Mucosa of gallbladder (tissue), 1 donor: ENCODE data around the gene PLEKHA6. TPM values are rescaled to one million over a fixed set of nuclear protein-coding genes. Genes with fewer than 3 reads are reported as not detected.

Experiments used
- DNase-seq: peaks from one replicate; pipeline ENCODE4 v3.0.0-alpha.2; 2020; ENCODE audit warnings: low spot score
- total RNA-seq: library from RNA; stranded (reverse); gene quantifications from one replicate; pipeline ENCODE4 v1.2.1, GENCODE V29; 2021
- donor health status: DM: no; HTN: no; CAD: no.

Gene PLEKHA6
- total RNA-seq, 1 donor from 2014 or later = 115 TPM

DNA sequence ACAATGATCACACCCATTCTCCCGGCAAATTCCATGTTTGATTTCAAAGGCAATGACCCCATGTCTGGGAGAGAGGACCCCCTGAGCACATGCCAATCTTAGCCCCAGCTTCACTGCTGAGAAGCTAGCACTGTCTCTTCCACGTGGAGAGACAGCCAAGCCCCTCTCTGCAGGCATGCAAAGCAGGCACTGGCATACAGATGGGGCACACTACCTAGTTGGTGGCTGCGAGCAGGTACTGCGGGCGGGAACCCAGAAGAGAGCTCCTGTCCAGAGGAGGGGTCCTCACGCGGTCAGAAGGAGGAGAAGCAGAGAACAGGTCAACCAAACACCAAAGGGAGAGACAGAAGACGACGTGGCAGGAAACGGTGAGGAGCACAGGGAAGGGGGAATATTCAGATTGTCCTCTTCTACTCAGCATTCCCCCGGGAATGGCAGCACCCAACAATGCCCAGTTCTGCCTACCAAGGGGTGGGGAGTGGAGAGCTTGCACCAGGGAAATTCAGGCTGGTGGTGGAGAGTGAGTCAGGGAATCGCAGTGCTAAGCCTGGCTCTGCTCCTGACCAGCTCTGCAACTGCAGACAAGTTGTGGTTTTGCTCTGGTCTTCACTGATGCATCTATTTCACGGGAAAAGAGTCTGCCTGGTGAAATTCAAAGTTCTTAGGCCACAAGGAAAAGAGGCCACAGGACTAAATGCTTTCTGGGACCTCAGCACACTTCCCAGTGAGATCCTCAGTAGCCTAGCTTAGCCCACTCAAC is 97.8 kb downstream of the PLEKHA6 start:
- no peak for DNase-seq

DNA sequence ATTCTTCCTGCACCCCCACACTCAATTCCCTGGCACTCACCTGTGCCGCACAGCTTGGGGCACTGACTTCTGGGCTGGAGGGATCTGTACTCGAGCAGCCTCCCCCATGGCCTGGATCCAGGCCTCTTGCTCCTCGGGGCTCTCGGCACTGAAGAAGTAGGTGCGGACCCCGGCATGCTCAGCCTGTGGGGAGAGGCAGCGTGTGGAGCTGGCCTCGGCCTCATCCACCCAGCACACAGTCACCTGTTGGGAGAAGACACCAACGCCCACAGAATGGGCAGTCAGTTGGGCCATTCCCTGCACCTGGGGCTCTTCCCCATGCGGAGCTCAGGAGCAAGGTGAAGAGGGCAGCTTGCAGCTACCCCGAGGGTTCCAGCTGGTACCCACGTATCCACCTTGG is 98.5 kb downstream of the PLEKHA6 start:
- no peak for DNase-seq

DNA sequence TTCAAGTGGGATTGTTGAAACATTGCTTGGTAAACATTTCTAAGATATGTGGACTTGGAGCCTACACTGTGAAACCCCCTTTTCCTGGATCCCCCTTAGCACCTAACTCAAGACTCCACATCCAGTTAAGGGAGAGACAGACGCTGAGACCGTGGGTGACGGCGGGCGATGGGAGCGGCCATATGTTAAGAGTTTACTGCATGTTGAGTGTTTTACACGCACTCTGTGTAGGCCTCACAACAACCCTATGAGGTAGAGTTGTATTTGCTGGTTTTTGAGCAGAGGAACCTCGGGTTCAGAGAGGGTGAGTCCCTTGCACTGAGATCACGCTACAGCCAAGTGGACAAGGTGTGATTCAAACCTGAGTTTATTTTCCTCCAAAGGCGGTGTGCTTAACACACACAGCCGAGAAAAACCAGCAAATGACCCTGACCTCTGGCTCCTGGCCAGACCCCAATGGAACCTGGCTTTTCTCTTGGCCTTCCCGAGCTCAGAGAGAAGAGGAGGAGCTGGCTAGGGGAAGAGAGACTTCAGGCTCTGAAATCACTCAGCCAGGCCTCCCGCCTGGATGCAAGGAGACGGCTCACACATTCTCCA is 99.0 kb downstream of the PLEKHA6 start:
- no peak for DNase-seq

DNA sequence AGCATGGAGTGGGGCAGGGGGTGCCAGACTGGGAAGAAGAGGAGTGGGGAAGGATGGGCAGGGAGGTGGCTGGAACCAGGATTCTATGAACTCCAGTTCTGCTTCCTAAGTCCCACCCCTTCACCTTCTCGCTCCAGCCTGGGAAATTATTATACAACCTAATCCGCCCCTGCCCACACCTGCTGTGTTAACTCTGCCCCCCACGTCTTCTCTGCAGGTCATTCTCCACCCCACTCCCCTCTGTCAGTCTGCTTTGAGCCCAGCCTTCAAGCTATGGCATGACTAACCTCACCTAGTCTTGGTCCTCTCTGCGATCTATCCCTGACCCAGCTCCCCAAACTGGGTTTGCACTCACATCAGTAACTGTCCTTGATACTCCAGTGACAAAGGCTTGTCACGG is 99.9 kb downstream of the PLEKHA6 start:
- DNase-seq = no peak

DNA sequence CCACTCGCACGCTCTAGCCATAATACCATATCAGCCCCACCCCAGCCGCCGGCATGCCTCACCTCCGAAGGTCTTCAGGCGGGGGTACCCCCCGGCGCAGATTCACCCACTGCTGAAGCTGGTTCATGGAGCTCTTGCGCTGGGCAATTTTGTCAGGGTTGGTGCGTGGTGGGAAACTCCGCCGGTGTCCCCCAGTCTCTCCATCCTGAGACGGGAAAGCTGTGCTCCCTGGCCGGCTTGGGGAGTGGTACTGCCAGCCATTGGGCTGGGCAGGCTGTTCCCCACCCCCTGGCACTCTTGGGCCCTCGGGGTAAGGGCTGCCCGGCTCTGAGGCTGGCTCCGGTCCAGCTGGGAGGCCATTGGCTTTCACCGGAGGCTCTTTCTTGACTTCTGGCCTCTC is 100.5 kb downstream of the PLEKHA6 start:
- no peak for DNase-seq

DNA sequence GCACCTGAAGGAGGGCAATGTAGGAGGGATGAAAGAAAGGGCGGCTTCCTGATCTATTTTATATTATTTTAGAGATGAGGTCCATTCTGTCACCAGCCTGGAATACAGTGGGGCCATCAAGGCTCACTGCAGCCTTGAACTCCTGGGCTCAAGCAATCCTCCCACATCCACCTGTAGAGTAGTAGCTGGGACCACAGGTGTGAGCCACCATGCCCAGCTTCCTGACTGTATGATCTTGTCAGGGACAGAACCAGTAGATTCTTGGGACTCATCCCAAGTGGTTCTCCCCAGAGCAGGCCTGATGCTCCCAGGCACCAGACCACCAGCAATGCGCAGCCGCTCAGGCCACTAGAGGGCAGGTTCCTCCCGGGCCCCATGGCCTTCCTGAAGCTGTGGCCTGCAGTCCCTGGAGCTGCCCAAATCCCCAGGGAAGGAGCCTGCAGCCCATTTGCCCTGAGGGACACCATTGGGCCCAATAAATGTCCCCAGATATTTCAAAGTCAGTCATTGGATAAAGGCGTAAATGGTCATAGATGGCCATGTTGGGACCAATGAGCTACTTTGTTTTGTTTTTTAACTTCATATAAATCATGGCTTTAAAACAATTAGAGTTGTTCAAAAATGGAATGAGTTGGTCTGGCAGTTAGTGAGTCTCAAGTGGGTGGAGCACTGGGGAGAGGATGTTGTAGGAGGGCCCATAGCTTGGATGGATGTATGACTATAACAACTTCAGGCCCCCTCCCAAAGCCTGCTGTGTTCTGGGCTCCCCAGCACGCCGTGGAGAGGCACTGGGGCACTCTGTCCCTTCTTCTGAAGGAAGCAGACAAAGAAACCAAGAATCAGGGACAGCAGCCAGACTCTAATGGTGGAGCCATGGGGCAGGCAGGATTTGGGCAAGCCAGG is 101.3 kb downstream of the PLEKHA6 start:
- peak; percentile 45 for DNase-seq

DNA sequence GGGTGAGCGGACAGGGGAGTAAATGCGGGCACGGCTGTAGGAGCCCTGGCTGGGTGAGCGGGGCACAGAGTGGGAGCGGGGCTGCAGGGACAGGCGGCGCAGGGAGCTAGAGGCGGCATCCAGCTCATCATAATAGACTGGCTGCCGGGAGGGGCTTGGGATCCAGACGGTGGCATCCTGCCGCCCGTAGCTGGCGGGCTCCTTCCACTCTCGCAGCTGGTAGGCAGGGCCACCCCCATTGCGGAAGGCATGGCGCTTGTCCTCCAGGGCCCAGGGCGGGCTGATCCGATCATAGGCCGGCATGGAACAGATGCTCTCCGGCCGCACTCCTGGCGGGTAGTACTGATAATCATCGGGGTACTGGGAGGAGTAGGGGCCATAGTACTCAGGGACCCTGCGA is 102.3 kb downstream of the PLEKHA6 start:
- DNase-seq = no peak

DNA sequence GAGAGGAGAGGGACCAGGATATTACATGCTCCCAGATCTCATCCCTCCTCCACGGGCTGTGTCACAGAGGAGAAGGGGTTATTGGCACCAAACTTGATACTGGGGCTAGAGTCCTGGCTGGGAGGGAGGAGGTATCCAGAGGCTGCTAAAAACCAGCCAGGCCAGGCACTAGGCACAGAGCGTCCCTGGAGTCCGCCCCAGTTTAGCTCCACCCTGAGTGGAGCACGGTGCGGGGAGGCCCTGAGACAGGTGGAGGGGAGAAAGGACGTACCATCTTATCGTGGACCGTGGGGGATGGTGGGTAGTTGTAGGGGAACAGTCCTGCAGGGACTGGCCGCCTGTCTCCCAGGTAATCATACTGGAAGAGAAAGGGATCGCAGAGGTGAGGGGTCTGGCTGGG is 103.2 kb downstream of the PLEKHA6 start:
- no peak for DNase-seq

DNA sequence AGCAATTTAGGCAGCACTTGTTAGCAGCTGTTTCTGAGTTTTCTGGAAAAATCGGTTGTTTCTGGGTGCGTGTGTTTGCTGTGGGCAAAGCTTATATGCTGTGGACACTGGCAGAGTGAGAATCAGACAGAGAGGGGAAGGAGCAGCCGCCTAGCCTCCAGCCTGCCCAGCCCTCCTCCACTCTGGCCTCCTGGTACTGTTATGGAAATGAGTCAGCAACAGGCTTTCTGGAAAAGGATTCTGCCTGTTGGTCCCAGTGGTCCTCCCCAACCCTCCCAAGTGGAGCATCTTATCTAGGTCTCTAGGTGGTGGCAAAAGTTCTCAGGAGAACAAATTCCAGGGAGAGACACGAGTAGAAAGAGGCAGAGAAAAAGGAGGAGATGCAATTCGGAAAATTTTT is 103.8 kb downstream of the PLEKHA6 start:
- no peak for DNase-seq

DNA sequence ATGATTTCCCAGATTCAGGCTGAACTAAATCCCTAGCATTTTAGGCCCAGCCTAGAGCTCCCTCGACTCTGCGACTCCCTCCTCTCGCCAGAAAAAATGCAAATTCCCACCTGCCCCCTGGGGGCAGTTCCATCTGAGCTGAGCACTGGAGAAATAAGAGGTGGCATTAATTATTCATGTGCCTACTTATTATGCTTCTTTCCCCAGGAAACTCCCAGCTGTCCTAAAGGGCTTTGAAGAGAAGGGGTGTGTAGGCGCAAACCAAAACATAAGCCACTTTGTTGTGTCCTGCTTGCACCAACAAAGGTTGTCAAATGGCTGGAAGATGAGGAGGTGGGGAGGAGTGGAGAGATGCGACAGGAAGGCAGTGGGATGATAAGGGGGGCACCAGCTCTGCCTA is 104.5 kb downstream of the PLEKHA6 start:
- no peak for DNase-seq

DNA sequence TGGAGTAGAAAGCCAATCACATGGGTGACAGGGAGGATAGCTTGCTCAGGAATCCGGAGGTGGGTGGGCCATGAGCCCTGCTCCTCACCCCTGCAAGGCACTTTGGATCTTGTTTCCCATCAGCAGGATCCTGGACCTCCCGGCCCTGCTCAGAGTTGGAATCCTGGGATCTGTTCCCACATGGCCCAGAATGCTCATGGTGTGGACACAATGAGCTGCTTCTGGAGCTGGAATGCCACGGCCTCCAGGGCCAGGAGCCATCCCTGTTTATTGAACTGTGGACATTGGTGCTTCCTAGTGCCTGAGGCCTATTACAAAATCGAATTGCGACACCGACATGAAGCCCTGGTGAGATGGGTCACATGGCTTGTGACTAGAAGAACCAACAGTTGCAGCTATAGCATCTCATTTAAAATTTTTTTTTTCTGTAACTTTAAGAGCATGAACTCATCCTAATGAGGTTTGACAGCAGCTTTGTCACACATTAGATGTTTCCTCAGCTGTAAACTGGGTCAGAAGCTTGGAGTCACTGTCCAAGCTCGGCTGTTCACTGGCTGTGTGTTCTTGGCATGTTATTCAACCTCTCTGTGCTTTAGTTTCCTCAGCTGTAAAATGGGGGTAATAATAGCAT is 105.6 kb downstream of the PLEKHA6 start:
- DNase-seq = peak; percentile 70

DNA sequence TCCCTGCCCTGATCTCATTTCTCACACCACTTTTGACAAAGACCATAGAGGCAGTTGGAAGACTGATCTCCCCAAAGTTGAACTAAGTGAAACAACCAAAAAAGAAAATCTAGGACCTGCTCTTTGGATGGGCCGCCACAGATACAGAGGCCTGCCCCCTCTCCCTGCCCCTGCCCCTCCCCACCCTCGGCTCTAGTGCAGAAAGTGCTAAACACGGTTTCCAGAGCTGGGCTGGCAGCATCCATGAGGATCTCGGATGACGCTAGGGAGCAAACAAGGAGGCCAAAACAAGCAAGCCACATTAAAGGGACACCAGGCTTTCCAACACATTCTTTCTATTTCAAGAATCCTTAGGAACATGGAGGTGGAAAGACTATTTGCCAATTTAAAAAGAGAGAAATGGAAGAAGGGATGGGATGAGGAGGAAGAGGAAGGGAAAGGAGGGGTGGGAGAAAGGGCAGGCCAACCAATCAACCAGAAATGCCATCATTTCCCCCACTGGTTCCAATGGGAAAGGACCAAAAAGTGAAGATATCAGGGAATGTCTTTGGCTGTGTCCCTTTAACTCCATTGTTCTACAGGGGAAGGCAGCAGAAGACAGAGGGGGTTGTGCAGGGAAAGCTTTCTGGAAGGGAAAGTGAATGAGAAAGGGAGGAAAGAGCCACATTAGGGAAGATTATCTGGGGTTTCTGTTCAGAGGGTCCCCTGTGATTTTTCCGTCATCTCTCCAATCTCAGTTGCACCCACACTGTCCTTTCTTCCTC is 107.6 kb downstream of the PLEKHA6 start:
- no peak for DNase-seq

DNA sequence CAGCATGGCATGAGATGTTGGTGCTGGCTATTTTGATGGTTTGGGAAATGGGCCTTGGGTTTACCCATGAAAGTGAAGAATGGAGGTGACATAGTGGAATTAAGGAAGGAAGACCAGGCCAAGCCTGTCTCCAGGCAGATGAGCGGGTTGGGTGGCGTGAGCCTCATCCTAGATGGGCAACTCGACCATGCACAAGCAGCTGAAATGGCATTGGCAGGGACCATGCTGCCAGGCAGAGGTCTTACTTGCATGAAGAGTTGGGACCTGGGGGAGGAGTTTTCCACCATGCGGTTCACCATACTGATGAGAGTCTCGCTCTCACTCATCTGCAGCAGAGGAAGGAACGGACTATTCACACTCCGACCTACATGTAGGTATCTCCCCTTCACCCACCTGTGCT is 108.4 kb downstream of the PLEKHA6 start:
- no peak for DNase-seq

DNA sequence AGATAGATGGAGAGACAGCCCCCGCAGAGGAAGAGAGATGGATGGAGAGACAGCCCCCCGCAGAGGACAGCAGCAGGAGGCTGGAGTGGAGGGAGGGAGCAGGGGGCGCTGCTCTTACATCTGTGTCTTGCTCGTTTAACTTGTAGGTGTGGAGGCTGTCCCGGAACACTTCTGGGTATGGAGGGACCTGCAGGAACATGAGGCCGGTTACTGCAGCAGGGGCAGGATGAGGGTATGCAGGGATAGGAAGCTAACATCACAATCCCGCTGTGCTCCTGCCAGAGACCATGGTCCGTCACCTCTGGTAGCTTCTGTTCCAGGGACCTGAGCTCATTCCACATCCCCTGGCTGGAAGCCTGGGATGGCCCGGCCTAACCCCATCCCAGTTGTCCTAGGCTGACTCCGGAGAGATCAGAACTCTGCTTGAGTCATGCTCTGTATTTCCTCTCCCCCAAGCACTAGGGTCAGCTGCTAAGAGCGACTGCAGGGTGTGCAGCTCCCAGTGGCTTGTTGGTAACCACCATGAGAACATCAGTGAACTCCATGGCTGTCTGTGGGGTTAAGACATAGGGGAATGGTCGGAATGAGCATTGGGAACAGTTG is 109.2 kb downstream of the PLEKHA6 start:
- DNase-seq = no peak

DNA sequence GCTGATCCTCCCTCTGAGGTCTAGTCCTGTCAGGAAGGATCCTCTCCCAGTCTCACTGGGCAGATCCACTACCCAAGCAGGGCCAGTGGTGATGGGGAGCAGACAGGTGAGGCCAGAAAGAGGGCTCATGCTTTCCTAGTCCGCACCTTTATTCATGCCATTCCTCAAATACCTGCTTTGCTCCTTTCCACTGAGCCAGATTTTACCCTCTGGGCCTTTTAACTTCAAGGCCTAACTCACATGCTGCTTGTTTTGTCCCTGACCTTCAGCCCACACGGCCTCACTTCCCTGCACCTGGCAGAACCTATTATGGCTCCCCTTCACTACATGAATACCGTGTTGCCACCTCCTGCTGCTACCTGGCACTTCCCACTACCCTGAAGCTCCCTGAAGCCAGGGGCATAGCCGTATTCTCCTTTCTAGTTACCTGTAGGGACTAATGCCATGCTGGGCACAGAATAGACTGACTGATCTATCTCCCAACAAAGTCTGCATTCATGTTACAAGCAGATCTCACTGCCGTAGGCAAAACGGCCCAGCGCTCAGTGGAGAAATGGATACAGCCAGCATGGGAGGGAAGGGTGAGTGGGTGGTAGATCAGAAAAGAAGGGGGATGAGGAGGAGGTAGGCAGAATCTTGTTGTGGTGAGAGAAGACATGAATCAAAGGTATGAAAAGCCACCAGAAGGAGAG is 109.8 kb downstream of the PLEKHA6 start:
- DNase-seq = no peak

DNA sequence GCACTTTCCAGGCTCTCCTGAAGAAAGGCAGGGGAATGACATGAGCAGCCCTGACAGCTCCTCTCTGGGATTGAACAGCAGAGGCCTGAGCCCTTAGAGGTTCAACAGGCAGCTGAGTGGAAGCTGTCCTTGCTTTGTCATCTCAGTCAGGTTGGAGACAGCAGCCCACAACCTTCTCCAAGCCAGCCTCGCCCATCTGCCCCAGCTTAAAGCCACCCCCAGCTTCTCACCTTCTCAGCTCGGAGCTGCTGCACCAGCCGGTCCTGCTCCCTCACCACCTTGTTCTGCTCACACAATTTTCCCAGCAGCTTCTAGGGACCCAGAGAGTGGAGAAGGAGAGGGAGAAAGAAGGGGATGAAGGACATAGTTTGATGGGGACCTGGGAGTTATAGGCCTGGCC is 110.8 kb downstream of the PLEKHA6 start:
- DNase-seq = no peak

DNA sequence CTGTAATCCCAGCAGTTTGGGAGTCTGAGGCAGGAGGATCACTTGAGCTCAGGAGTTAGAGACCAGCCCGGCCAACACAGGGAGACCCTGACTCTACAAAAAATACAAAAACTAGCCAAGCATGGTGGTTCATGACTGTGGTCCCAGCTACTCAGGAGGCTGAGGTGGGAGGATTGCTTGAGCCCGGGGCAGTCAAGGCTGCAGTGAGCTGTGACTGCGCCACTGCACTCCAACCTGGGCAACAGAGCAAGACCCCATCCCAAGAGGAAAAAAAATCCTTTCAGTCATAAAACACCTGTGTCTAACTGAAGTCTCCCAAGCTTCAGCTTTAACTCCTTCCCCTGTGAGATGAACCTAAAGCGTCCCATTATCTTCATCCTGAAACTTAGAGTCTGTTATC is 112.9 kb downstream of the PLEKHA6 start:
- no peak for DNase-seq

DNA sequence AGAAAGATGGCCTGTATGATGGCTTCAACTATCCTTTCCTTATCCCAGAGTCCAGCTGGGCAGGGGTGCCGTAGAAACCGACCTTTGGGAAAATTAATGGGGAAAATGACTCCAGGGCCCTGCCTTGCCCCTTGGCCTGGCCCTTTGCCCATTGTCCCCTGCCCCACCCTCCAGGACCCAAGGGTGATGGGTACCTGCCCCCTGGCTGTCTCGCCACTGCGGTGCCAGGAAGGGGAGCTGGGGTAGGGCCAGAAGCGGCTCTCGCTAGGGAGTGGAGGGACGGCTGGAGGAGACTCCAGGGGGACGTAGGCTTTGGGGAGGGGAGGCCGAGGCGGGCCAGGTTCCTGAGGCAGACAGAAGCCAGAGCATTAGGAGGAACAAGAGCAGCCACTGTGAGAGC is 116.8 kb downstream of the PLEKHA6 start:
- DNase-seq = no peak

DNA sequence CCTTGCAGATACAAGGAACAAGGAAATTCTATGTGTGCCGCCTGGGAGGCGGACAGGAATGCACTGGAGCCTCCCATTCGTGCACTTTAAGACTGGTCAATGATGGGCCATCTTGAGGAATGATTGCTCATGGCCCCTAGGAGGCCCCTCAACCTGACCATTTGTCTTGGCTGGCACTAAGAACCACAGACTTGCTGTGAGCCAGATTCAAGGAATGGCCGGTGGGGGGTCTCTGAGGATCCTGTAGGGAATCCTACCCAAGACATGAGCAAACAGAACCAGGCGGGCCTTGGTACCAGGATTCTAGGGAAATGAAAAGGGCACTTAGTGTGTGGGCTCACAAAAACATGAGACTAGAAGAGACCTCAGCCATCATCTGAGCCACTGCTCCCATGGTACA is 117.8 kb downstream of the PLEKHA6 start:
- DNase-seq = no peak

DNA sequence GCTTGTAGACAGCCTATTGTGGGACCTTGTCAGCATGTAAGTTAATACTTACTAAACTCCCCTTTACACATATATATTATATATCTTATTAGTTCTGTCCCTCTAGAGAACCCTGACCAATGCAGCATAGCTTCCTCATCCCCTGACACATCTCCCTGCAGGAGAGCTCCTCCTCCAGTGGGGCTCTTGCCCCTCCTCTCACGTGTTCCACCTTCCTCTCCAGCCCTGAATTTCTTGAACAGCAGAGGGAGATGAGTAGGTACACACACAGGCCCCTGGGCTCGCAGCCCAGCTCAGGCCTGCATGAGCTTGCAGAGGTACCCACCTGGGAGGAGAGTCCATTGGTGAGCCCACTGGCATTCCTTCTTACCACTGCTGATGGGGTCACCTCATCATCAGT is 118.7 kb downstream of the PLEKHA6 start:
- DNase-seq = peak; percentile 32
